Thymus (tissue), 11 donors: ENCODE data around the gene CS. TPM values are rescaled to one million over a fixed set of nuclear protein-coding genes. Genes with fewer than 3 reads are reported as not detected.

ENCODE experiments used
- DNase-seq, 9 donors: peaks; one replicate each; pipeline ENCODE4 v3.0.0-alpha.2; 2013; ENCODE audit warnings: low spot score in 9 of 9, low read depth in 6 of 9, missing footprints in 1 of 9
- H3K27ac ChIP-seq, 2 donors: one replicate each; pipeline ENCODE4 v1.5.1; 2013; ENCODE audit warnings: control low read depth in 1 of 2, low read depth in 1 of 2, low read length in 1 of 2, mild to moderate bottlenecking in 1 of 2, moderate library complexity in 1 of 2
- H3K27me3 ChIP-seq, 2 donors: one replicate each; pipeline ENCODE4 v1.5.1; 2013; ENCODE audit warnings: low read length in 1 of 2; ENCODE audit not compliant: control insufficient read depth in 2 of 2, insufficient read depth in 1 of 2
- H3K36me3 ChIP-seq, 2 donors: one replicate each; pipeline ENCODE4 v1.5.1; 2013; ENCODE audit warnings: low read length in 1 of 2, mild to moderate bottlenecking in 1 of 2, moderate library complexity in 1 of 2; ENCODE audit not compliant: control insufficient read depth in 2 of 2, insufficient read depth in 2 of 2
- H3K4me1 ChIP-seq, 2 donors: one replicate each; pipeline ENCODE4 v1.5.1; 2013; ENCODE audit warnings: low read length in 2 of 2; ENCODE audit not compliant: control insufficient read depth in 2 of 2, insufficient read depth in 2 of 2
- H3K4me3 ChIP-seq, 2 donors: one replicate each; pipeline ENCODE4 v1.5.1; 2013; ENCODE audit warnings: low read length in 2 of 2, control low read depth in 1 of 2, mild to moderate bottlenecking in 1 of 2
- H3K9me3 ChIP-seq, 2 donors: one replicate each; pipeline ENCODE4 v1.5.1; 2013; ENCODE audit warnings: low read length in 1 of 2, mild to moderate bottlenecking in 1 of 2; ENCODE audit not compliant: control insufficient read depth in 2 of 2, insufficient read depth in 1 of 2
- WGBS: extraction: QIAGEN DNeasy Blood & Tissue Kit; methylation state at CpG from one replicate; pipeline ENCODE4 v1.1.7; 2013; 5-methylcytosine and 5-hydroxymethylcytosine counted together
- polyA plus RNA-seq: library from polyadenylated mRNA; stranded (reverse); fragments of 200-250 nt; gene quantifications from one replicate; pipeline ENCODE4 v1.2.3, GENCODE V29; 2013
- total RNA-seq: library from RNA; stranded (reverse); fragments of 120-200 nt; gene quantifications from one replicate; pipeline ENCODE4 v1.2.4, GENCODE V29; 2013
- donor health status: healthy.

CS gene
- total and polyA plus RNA-seq, 2 donors, result 46.3 to 53.6 TPM

- peaks cover 6 to 10% of the 10 kb centered on the region in 2 donors for H3K4me1 ChIP-seq
- WGBS, result 99% methylated on average over 12 of the region's 12 CpGs
- peaks cover 14 to 54% of the 10 kb centered on the region in 2 donors for H3K36me3 ChIP-seq
- H3K27me3 ChIP-seq, result no peaks in the 10 kb centered on the region
- H3K27ac ChIP-seq, result no peak overlapping the region
- H3K9me3 ChIP-seq, result no peaks in the 10 kb centered on the region
- DNase-seq, result no peak
- no peak overlapping the region for H3K4me3 ChIP-seq
These were observed 10.9 kb upstream of the CS start for GRCh38 chr12:56311003-56311402.

- Histone ChIP-seq H3K27me3 (no peaks in the 10 kb centered on the region), H3K36me3 (peaks cover 15 to 61% of the 10 kb centered on the region in 2 donors), H3K4me3 (no peak overlapping the region), H3K9me3 (no peaks in the 10 kb centered on the region), H3K4me1 (no peaks in the 10 kb centered on the region), H3K27ac (no peak overlapping the region)
- no peak for DNase-seq
- 99% methylated on average over 3 of the region's 3 CpGs for WGBS
These were observed 8.6 kb upstream of the CS start for GRCh38 chr12:56308714-56309113.

GRCh38 chr12:56307221-56307965 is 7.3 kb upstream of the CS start:
- DNase-seq, result no peak
- Histone ChIP-seq H3K9me3 (no peaks in the 10 kb centered on the region), H3K4me3 (no peak overlapping the region), H3K4me1 (no peaks in the 10 kb centered on the region), H3K27ac (no peak overlapping the region), H3K27me3 (no peaks in the 10 kb centered on the region), H3K36me3 (peaks cover 15 to 59% of the 10 kb centered on the region in 2 donors)
- over 99% methylated on average over 7 of the region's 7 CpGs for WGBS

GRCh38 chr12:56304872-56305590 is 4.9 kb upstream of the CS start:
- Histone ChIP-seq H3K27ac (no peak overlapping the region), H3K4me3 (no peak overlapping the region), H3K4me1 (peaks cover 4 to 13% of the 10 kb centered on the region in 2 donors), H3K36me3 (peaks cover 14 to 42% of the 10 kb centered on the region in 2 donors), H3K27me3 (no peaks in the 10 kb centered on the region), H3K9me3 (no peaks in the 10 kb centered on the region)
- no peak for DNase-seq
- 96% methylated on average over 8 of the region's 8 CpGs for WGBS

- peaks cover 10 to 36% of the 10 kb centered on the region in 2 donors for H3K36me3 ChIP-seq
- WGBS, result over 99% methylated on average over 3 of the region's 3 CpGs
- H3K27ac ChIP-seq, result no peak overlapping the region
- DNase-seq, result no peak
- H3K27me3 ChIP-seq, result no peaks in the 10 kb centered on the region
- H3K4me1 ChIP-seq, result peaks cover 4 to 18% of the 10 kb centered on the region in 2 donors
- H3K9me3 ChIP-seq, result no peaks in the 10 kb centered on the region
- no peak overlapping the region for H3K4me3 ChIP-seq
These were observed 4.1 kb upstream of the CS start for GRCh38 chr12:56304276-56304675.

- DNase-seq, result no peak
- H3K4me3 ChIP-seq, result peak overlapping the region; percentile 87 to 89
- WGBS, result 67% methylated on average over 21 of the region's 21 CpGs
- no peaks in the 10 kb centered on the region for H3K9me3 ChIP-seq
- H3K4me1 ChIP-seq, result peaks cover 13 to 34% of the 10 kb centered on the region in 2 donors
- H3K36me3 ChIP-seq, result peaks cover 11 to 27% of the 10 kb centered on the region in 2 donors
- peak overlapping the region; percentile 83 to 89 for H3K27ac ChIP-seq
- no peaks in the 10 kb centered on the region for H3K27me3 ChIP-seq
These were observed 724 bp upstream of the CS start for GRCh38 chr12:56300644-56301464.

- Histone ChIP-seq H3K36me3 (peaks cover 7 to 22% of the 10 kb centered on the region in 2 donors), H3K4me1 (peaks cover 13 to 34% of the 10 kb centered on the region in 2 donors), H3K27me3 (no peaks in the 10 kb centered on the region), H3K4me3 (peak overlapping the region; percentile 87 to 89), H3K9me3 (no peaks in the 10 kb centered on the region), H3K27ac (peak overlapping the region; percentile 89 to 93)
- peak in 2 of 9 donors; percentile 17 to 49 for DNase-seq
- under 1% methylated on average over 10 of the region's 10 CpGs for WGBS
These were observed 750 bp downstream of the CS start for GRCh38 chr12:56299308-56299852.

GRCh38 chr12:56298828-56299227 is 1.3 kb downstream of the CS start:
- Histone ChIP-seq H3K9me3 (no peaks in the 10 kb centered on the region), H3K36me3 (peaks cover 7 to 21% of the 10 kb centered on the region in 2 donors), H3K4me1 (peaks cover 13 to 34% of the 10 kb centered on the region in 2 donors), H3K27me3 (no peaks in the 10 kb centered on the region), H3K27ac (peak overlapping the region in 1 of 2 donors; percentile 89), H3K4me3 (peak overlapping the region; percentile 87 to 89)
- DNase-seq, result peak in 1 of 9 donors; percentile 13
- WGBS, result 85% methylated on average over 5 of the region's 5 CpGs
